Endothelial cell (in vitro differentiated cells): ENCODE results near the gene TIMM8B. TPM values are rescaled to one million over a fixed set of nuclear protein-coding genes. Genes with fewer than 3 reads are reported as not detected.

Source experiments
- DNase-seq: peaks from one replicate; pipeline ENCODE4 v3.0.0; 2021; ENCODE audit warnings: low spot score
- H3K27ac Mint-ChIP-seq: one replicate; pipeline ENCODE4 v1.8.0; 2021; ENCODE audit warnings: mixed read lengths, inconsistent platforms; ENCODE audit not compliant: unreplicated experiment
- H3K27me3 Mint-ChIP-seq: one replicate; pipeline ENCODE4 v1.8.0; 2021; ENCODE audit warnings: mild to moderate bottlenecking, moderate library complexity, mixed read lengths, inconsistent platforms; ENCODE audit not compliant: unreplicated experiment
- H3K36me3 Mint-ChIP-seq: one replicate; pipeline ENCODE4 v1.8.0; 2021; ENCODE audit warnings: mild to moderate bottlenecking, low read depth, mixed read lengths, inconsistent platforms; ENCODE audit not compliant: unreplicated experiment
- H3K4me1 Mint-ChIP-seq: one replicate; pipeline ENCODE4 v1.8.0; 2021; ENCODE audit warnings: mild to moderate bottlenecking, mixed read lengths, inconsistent platforms; ENCODE audit not compliant: unreplicated experiment
- H3K4me3 Mint-ChIP-seq: one replicate; pipeline ENCODE4 v1.8.0; 2021; ENCODE audit warnings: mild to moderate bottlenecking, mixed read lengths, inconsistent platforms; ENCODE audit not compliant: unreplicated experiment
- H3K9me3 Mint-ChIP-seq: one replicate; pipeline ENCODE4 v1.8.0; 2021; ENCODE audit warnings: mixed read lengths, inconsistent platforms; ENCODE audit not compliant: unreplicated experiment
- total RNA-seq: library from RNA; stranded (reverse); fragmentation: NEBNext Ultra II Directional; extraction: Animal tissue kit (Norgen Biotek cat#: 25700); gene quantifications from one replicate; pipeline ENCODE4 v1.2.1, GENCODE V29; 2021; ENCODE audit not compliant: unreplicated experiment
- TF ChIP-seq, protein P1 (sequence below): fragments of 200-600 bp; sonication (generic); IDR thresholded peaks from one replicate; pipeline ENCODE4 v1.5.0; 2021; ENCODE audit warnings: antibody characterized with exemption; ENCODE audit not compliant: unreplicated experiment

Gene TIMM8B
- total RNA-seq, 1 donor from 2014 or later, result 49.6 TPM

- Mint-ChIP-seq H3K27me3 (peaks cover 1% of the 10 kb centered on the region), H3K27ac (no peak overlapping the region), H3K36me3 (no peaks in the 10 kb centered on the region), H3K4me1 (no peaks in the 10 kb centered on the region), H3K4me3 (no peak overlapping the region), H3K9me3 (no peaks in the 10 kb centered on the region)
- no peak for DNase-seq
- TF ChIP-seq, protein P1, sequence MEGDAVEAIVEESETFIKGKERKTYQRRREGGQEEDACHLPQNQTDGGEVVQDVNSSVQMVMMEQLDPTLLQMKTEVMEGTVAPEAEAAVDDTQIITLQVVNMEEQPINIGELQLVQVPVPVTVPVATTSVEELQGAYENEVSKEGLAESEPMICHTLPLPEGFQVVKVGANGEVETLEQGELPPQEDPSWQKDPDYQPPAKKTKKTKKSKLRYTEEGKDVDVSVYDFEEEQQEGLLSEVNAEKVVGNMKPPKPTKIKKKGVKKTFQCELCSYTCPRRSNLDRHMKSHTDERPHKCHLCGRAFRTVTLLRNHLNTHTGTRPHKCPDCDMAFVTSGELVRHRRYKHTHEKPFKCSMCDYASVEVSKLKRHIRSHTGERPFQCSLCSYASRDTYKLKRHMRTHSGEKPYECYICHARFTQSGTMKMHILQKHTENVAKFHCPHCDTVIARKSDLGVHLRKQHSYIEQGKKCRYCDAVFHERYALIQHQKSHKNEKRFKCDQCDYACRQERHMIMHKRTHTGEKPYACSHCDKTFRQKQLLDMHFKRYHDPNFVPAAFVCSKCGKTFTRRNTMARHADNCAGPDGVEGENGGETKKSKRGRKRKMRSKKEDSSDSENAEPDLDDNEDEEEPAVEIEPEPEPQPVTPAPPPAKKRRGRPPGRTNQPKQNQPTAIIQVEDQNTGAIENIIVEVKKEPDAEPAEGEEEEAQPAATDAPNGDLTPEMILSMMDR, result no peak
Observed at GRCh38 chr11:112128483-112129121, 42.0 kb upstream of the TIMM8B start.

DNA sequence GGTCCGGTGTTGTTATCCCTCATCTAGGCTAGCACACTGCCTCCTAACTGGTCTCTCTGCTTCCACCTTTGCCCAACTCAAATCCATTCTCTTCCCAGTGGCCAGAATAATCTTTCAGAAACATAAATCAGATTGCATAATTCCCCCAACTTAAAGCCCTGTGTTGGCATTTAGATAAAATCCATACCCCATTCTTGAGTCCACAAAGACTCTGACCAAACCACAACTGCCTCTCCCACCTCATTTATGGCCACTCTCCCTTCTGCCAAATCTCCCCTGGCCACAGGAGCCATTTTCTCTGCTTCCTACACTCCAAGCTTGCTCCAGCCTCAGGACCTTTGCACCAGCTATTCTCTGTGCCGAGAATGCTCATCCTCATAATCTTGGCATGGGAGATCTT lies 40.5 kb upstream of the TIMM8B start:
- Mint-ChIP-seq H3K9me3 (no peaks in the 10 kb centered on the region), H3K4me3 (no peak overlapping the region), H3K27ac (no peak overlapping the region), H3K36me3 (no peaks in the 10 kb centered on the region), H3K27me3 (peaks cover 1% of the 10 kb centered on the region), H3K4me1 (no peaks in the 10 kb centered on the region)
- DNase-seq, result no peak
- TF ChIP-seq, protein P1, result no peak

- DNase-seq, result no peak
- H3K36me3 Mint-ChIP-seq, result no peaks in the 10 kb centered on the region
- no peak overlapping the region for H3K4me3 Mint-ChIP-seq
- no peaks in the 10 kb centered on the region for H3K27me3 Mint-ChIP-seq
- no peaks in the 10 kb centered on the region for H3K9me3 Mint-ChIP-seq
- no peaks in the 10 kb centered on the region for H3K4me1 Mint-ChIP-seq
- H3K27ac Mint-ChIP-seq, result no peak overlapping the region
- TF ChIP-seq, protein P1, result no peak
Observed at GRCh38 chr11:112123129-112123528, 36.6 kb upstream of the TIMM8B start.

- H3K27ac Mint-ChIP-seq, result no peak overlapping the region
- TF ChIP-seq, protein P1, result no peak
- no peaks in the 10 kb centered on the region for H3K4me1 Mint-ChIP-seq
Observed at GRCh38 chr11:112121981-112122615, 35.5 kb upstream of the TIMM8B start.

GRCh38 chr11:112118176-112118575 lies 31.6 kb upstream of the TIMM8B start:
- Mint-ChIP-seq H3K4me3 (no peak overlapping the region), H3K27ac (no peak overlapping the region), H3K27me3 (no peaks in the 10 kb centered on the region), H3K4me1 (peaks cover 5% of the 10 kb centered on the region), H3K36me3 (no peaks in the 10 kb centered on the region), H3K9me3 (no peaks in the 10 kb centered on the region)
- TF ChIP-seq, protein P1, result no peak
- no peak for DNase-seq

More at GRCh38 chr11:112121981-112122615, 35.5 kb upstream of the TIMM8B start:
- no peaks in the 10 kb centered on the region for H3K27me3 Mint-ChIP-seq
- no peak for DNase-seq
- H3K9me3 Mint-ChIP-seq, result no peaks in the 10 kb centered on the region
- no peak overlapping the region for H3K4me3 Mint-ChIP-seq
- H3K36me3 Mint-ChIP-seq, result no peaks in the 10 kb centered on the region
